ENCODE results near the gene RPP25L.

The RPP25L gene

DNA sequence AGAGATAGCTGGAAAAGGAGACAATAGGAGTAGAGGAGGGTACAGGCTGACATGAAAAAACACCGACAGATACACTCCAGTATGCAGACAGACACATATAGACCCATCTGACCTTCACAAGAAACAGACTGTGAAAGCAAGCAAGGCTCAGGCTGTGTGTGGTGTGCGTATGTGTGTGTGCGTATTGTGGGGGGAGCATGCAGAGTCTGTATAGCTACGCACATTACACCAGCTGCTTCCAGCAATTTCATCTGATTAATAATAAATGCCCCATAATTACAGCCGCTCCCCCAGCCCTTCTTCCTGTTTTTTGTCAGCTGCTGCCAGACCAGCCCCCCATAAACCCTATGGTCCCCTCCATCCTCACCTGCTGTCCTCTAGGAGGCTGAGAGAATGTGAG is 29.1 kb downstream of the RPP25L start:
- DNase-seq = no peak

GRCh38 chr9:34581318-34581717 is 30.6 kb downstream of the RPP25L start:
- no peak for DNase-seq

DNA sequence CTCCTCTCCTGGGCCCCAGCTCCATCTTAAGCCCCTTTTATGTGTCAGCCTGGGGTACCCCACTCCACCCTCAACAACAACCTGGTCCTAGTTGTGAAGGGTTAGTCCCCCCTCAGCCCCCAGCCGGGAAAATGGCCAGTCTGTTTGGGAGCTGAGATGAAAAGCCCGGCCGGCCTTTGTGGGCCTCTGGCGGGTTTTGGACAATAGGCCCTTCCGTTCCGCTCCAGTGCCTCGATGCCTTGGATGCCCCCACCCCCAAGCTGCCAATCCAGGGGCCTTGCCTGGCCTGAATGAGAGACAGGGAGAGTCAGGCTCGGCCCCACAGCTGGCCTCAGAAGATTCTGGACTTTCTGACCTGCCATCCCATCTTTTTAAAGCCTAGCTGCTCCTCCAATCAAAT is 31.5 kb downstream of the RPP25L start:
- no peak for DNase-seq

GRCh38 chr9:34579808-34580163 is 32.1 kb downstream of the RPP25L start:
- no peak for DNase-seq

DNA sequence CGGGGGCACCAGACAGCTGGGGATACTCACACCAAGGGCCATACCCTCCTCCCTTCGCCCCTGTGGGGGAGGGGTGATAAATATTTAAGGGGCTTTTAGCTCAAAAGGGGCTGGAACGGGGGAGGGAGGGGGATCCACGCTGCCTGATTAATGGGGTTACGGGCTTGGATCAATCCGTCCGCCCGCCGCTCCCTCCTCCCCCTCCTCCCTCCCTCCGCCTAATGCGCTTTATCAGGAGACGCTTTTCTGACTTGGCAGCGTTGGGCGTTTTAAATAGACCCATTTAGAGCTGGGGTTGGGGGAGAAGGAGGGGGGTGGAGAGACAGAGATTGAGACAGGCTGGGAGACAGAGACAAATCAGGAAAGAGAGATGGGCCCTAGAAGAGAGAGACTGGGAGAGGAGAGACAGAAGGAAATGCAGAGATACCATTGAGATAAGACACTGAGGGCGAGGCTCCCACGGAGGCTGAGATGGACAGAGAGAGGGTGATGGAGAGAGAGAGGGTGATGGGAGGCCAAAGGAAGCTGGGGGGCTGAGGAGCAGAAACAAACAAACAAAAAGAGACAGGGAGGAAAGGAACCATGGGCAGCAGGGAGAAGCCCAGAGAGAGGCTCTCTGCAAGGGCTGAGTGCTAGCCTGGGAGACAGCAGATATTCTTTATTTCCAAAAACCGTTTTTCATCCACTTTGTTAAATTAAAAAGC is 32.6 kb downstream of the RPP25L start:
- DNase-seq = no peak

- no peak for DNase-seq
These were observed 33.4 kb downstream of the RPP25L start for GRCh38 chr9:34578241-34579103.

DNA sequence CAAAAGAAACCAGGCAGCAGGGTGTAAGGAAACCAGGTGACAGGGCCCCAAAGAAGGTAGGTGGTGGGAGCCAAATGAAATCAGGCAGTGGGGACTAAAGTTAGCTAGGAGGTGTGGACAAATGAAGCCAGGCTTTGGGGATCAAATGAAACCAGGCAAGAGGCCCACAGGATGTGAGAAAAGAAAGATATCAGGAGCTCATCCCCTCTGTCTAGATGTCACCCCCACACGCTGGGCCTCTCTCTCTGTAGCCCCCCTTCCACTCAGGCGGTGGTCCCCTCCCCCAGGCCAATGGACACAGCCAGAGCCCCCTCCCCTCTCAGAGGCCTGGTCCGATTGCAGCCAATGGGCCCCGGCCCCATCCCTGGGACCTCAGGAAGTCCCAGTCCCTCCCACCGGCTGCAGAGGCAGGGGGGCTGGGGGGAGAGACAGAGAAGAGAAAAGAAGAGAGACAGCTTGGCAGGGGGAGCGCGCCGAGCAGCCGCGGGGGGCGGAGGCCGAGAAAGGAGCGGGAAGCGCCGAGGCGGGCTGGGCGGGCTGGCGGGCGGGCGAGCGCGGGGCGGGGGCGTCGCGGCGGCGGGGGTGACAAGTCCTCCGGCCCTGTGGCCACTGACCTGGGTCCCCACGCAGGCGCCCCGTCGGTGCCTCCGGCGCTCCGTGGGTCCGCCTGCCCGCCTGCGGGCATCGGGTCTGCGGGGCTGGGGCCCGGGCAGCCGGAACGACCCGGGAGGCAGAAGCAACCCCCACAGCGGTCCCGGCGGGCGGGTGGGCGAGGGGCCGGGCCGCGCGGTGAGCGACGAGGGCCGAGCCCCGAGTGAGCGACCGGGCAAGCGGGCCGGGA is 34.3 kb downstream of the RPP25L start:
- DNase-seq = no peak

GRCh38 chr9:34576597-34577399 is 35.1 kb downstream of the RPP25L start:
- no peak for DNase-seq

DNA sequence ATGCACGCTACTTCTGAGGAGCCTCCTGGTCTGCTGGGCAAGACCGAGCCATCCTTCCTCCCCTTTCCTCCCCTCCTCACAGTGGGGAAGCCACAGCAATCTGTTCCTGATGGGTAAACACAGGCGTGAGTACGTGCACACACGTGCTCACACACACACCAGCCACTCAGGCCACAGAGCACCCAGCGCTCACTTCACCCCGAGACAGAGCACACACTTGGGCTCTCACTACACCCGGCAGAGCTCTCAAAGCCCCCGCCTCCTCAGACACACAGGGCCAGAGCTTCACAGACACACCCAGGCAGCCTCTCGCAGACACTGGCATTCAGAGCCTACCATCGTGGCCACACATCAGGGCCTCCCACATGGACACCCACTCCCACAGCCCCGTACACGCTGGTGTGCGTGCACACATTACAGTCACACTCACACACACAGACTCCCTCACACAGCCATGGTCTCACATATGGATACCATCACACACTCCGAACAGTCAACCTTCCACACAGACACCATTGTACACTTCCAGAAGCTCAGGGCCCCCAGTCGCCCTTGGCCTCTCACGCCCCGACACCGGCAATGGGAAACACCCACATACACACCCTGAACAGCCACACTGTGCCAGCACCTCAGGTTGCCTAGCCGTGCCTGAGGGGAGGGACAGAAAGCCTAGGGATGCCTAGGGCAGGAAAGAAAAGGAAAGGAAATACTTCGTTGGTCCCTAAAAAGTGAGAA is 35.9 kb downstream of the RPP25L start:
- no peak for DNase-seq

DNA sequence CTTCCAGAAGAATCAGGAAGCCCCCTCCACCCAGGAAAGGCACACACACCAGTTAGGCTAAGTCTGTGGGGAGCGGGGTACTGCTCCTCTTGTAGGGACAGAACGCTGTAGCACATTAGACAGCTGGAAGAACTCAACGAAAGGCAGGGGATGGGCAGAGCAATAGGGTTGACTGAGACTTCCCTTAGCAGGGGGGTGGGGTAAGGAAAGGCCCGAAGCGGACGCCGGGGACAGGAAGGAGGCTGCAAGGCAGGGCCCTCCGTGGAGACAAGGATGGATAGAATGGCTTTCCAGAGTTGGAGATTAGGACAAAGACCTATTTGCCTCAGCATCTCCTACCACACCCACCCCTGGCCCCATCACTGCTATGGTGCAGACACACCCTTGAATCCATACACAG is 36.7 kb downstream of the RPP25L start:
- no peak for DNase-seq

DNA sequence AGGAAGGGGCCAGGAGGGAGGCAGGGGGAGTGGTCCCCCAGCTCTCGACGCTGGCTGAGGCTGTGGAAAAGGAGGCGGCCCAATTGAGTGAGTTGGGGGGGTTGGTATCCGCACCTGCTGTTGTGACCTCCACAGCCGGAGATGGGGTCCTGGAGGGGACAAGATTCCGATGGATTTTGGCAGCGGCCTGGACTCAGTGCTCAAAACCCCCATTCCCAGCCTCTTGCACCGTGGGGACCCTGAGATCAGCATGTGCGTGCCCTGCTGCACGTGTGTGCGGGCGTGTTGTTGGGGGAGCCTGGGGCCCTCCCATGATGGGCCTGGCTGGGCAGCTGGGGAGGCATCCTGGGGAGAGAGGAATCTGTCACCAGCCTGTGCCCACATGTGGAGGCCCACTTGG is 37.3 kb downstream of the RPP25L start:
- DNase-seq = no peak

DNA sequence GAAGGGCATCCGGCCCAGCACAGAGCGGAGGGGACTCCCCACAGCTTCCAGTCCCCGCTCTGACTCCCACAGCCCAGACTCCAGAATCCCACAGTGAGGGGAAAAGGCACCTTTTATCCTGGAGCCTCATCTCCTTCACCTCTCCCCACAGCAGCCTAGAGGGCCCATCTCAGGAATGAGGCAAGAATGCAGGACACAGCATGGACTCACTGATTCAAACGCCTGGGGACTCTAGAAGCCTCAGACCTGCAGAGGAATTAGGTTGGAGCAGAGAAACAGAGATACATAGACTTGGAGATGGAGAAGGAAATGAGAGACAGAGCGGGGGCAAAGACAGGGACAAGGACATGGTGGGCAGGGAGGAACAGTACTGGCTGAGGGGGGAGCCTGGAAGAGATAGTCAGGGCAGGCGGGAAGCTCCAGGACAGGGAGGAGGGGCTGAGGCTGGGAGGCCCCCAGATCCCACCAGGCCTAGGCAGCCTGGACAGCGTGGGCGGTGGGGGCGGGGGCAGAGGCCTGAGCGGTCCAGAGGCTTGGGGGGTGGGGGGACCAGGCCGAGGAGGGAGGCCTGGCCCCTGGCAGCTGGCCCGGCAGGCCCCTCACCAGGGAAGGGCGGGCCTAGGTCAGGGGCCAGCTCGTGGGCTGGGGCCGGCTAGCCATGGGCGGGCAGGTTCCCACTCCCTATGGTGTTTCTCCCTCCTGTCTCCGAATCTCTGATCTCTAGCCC is 38.1 kb downstream of the RPP25L start:
- DNase-seq = no peak

DNA sequence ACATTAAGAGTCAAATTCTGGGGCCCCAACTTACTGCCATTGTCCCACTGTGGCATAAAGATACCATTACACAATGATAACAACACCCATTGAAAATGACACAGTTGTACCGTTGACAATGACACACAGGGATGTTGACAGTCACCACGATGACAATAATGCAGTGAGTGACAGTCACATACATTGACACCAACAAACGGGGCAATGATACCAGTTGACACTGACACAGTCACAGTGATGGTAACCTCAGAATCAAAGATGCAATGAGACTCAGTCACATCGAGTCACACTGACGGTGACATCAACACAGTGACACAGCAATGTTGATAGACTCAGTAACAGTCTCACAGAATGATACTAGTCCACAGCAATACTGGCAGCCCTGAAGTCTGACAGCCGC is 39.3 kb downstream of the RPP25L start:
- DNase-seq = peak; percentile 45

- DNase-seq = peak; percentile 38
These were observed 39.8 kb downstream of the RPP25L start for GRCh38 chr9:34572092-34572491.

- DNase-seq = no peak
These were observed 40.5 kb downstream of the RPP25L start for GRCh38 chr9:34571481-34571810.

DNA sequence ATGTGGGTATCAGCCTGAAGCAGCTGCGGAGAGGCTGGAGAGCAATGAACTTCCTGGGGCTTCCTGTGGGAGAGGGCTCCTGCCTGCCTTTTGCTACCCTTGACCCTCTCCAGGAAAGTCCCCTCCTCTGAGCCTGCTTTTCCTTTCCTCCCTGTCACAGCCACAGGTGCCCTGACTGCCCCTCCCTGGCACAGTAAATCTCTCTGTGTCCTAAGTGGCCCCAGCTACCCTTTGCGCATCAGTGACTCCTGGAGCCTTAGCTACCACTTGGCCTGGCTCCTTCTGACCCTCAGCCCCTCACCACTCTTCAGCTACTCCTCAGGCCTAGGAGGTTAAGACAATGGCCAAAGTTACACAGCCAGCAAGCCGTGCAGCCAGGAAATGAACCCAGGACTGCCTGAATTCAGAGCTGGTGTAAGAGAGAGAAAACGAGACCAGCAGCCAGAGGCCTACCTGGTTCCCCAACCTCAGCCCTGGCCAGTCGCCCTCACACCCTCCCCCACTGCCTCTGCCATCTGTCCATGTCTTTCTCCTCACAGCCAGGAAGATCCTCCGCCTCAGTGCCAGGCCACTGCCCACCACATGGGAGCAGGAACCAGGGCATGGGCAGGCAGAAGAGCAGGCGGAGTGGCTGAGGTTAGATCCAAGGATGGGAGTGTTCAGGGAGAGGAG is 41.0 kb downstream of the RPP25L start:
- no peak for DNase-seq

- no peak for DNase-seq
These were observed 41.5 kb downstream of the RPP25L start for GRCh38 chr9:34570376-34570775.

GRCh38 chr9:34568774-34569173 is 43.1 kb downstream of the RPP25L start:
- DNase-seq = no peak

DNA sequence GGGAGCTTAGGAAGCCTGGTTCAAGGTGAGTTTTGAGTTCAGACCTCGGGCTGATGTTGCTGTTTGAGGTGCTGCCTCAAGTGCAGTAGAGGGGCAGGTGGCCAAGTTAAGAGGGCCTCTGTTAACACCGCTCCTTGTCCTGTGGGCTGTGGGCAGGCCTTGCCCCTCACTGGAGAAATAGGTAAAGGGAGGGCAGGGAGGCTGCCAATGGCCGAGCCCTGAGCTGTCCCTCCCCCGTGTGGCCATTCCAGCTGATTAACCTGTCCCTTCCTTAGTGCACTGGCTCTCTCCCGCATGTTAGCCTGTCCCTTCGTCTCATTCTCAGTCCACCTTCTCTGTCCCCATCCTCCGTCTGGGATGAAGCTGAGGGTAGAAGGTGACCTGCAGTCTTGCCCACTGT is 43.8 kb downstream of the RPP25L start:
- no peak for DNase-seq

- no peak for DNase-seq
These were observed 44.9 kb downstream of the RPP25L start for GRCh38 chr9:34566972-34567371.

- no peak for DNase-seq
These were observed 45.6 kb downstream of the RPP25L start for GRCh38 chr9:34566322-34566721.

Measured in inflammatory macrophage treated with lipopolysaccharide for 4 hours (primary cell).